ENCODE measurements around the gene CELSR1. TPM values are rescaled to one million over a fixed set of nuclear protein-coding genes. Genes with fewer than 3 reads are reported as not detected.

Gene CELSR1
- total RNA-seq, 1 experiment from 2014 or later = 19.6 TPM

GRCh38 chr22:46473896-46474557 lies 63.4 kb downstream of the CELSR1 start:
- ATAC-seq = no peak

More at GRCh38 chr22:46473896-46474557, 63.4 kb downstream of the CELSR1 start:
- ChIA-PET CTCF (no interaction called here), POLR2A (no interaction called here), RAD21 (ENCODE audit: low non-redundant PET in 1 of 2, low total read pairs in 2 of 2, uncharacterized antibody in 2 of 2, unreplicated experiment in 2 of 2) (no interaction called here)
- Histone ChIP-seq H3K27ac (ENCODE audit: low read depth, low read length) (no peak overlapping the region), H3K4me1 (ENCODE audit: control insufficient read depth in 1 of 2, insufficient read depth in 2 of 2, low read length in 2 of 2) (peaks cover 16 to 21% of the 10 kb centered on the region in 2 experiments), H3K9ac (ENCODE audit: low read length) (no peak overlapping the region), H2AFZ (ENCODE audit: low read depth, low read length, poor library complexity, severe bottlenecking) (no peak overlapping the region), H4K20me1 (ENCODE audit: insufficient read depth) (no peaks in the 10 kb centered on the region), H3K27me3 (ENCODE audit: insufficient read depth, low read length) (no peaks in the 10 kb centered on the region), H3K36me3 (ENCODE audit: control insufficient read depth in 1 of 2, insufficient read depth in 2 of 2, low read length in 2 of 2) (no peaks in the 10 kb centered on the region), H3K9me3 (ENCODE audit: control insufficient read depth in 1 of 2, insufficient read depth in 1 of 2, low read depth in 1 of 2, low read length in 2 of 2) (no peaks in the 10 kb centered on the region), H3K79me2 (ENCODE audit: insufficient read depth, low read length) (no peaks in the 10 kb centered on the region), H3K4me3 (replicated peaks in 1 of 2; ENCODE audit: low read depth in 1 of 2, low read length in 2 of 2) (no peak overlapping the region), H3K4me2 (ENCODE audit: low read length) (no peak overlapping the region), H3K9me2 (ENCODE audit: insufficient read depth) (no peaks in the 10 kb centered on the region)
- DNase-seq (ENCODE audit: low read depth, low spot score) = no peak
- no TSS peak for BruUV-seq (replicated peaks)
- intact Hi-C loops (cut with micrococcal nuclease) = no loop called here
- TF ChIP-seq POLR2AphosphoS5 (IDR thresholded peaks at IDR 0.05; ENCODE audit: low read depth, low read length) = no peak
- TF ChIP-seq, protein P1, sequence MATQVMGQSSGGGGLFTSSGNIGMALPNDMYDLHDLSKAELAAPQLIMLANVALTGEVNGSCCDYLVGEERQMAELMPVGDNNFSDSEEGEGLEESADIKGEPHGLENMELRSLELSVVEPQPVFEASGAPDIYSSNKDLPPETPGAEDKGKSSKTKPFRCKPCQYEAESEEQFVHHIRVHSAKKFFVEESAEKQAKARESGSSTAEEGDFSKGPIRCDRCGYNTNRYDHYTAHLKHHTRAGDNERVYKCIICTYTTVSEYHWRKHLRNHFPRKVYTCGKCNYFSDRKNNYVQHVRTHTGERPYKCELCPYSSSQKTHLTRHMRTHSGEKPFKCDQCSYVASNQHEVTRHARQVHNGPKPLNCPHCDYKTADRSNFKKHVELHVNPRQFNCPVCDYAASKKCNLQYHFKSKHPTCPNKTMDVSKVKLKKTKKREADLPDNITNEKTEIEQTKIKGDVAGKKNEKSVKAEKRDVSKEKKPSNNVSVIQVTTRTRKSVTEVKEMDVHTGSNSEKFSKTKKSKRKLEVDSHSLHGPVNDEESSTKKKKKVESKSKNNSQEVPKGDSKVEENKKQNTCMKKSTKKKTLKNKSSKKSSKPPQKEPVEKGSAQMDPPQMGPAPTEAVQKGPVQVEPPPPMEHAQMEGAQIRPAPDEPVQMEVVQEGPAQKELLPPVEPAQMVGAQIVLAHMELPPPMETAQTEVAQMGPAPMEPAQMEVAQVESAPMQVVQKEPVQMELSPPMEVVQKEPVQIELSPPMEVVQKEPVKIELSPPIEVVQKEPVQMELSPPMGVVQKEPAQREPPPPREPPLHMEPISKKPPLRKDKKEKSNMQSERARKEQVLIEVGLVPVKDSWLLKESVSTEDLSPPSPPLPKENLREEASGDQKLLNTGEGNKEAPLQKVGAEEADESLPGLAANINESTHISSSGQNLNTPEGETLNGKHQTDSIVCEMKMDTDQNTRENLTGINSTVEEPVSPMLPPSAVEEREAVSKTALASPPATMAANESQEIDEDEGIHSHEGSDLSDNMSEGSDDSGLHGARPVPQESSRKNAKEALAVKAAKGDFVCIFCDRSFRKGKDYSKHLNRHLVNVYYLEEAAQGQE (IDR thresholded peaks at IDR 0.05; ENCODE audit: low read depth) = no peak
- TF ChIP-seq SP1 (IDR thresholded peaks at IDR 0.05; ENCODE audit: low read depth) = no peak
- TF ChIP-seq, protein P2, sequence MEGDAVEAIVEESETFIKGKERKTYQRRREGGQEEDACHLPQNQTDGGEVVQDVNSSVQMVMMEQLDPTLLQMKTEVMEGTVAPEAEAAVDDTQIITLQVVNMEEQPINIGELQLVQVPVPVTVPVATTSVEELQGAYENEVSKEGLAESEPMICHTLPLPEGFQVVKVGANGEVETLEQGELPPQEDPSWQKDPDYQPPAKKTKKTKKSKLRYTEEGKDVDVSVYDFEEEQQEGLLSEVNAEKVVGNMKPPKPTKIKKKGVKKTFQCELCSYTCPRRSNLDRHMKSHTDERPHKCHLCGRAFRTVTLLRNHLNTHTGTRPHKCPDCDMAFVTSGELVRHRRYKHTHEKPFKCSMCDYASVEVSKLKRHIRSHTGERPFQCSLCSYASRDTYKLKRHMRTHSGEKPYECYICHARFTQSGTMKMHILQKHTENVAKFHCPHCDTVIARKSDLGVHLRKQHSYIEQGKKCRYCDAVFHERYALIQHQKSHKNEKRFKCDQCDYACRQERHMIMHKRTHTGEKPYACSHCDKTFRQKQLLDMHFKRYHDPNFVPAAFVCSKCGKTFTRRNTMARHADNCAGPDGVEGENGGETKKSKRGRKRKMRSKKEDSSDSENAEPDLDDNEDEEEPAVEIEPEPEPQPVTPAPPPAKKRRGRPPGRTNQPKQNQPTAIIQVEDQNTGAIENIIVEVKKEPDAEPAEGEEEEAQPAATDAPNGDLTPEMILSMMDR (IDR thresholded peaks at IDR 0.05 in 2 of 3, conservative IDR thresholded peaks at IDR 0.05 in 1 of 3; ENCODE audit: borderline replicate concordance in 1 of 3, insufficient read depth in 1 of 3, low read depth in 2 of 3, low read length in 2 of 3) = no peak
- no peak for TF ChIP-seq EGR1 (IDR thresholded peaks at IDR 0.05; ENCODE audit: low read depth)
- no peak for TF ChIP-seq SIN3A (IDR thresholded peaks at IDR 0.05; ENCODE audit: low read depth)
- no peak for TF ChIP-seq ZNF274 (IDR thresholded peaks at IDR 0.05; ENCODE audit: low read depth, low read length)
- TF ChIP-seq JUND (IDR thresholded peaks at IDR 0.05) = no peak
- no peak for TF ChIP-seq CEBPB (IDR thresholded peaks at IDR 0.05; ENCODE audit: low read depth)
